Cardiac septum (tissue), 1 donor: ENCODE data around the gene VEGFA. TPM values are rescaled to one million over a fixed set of nuclear protein-coding genes. Genes with fewer than 3 reads are reported as not detected.

Experiments
- DNase-seq: peaks from one replicate; pipeline ENCODE4 v3.0.0-alpha.2; 2020; ENCODE audit warnings: low spot score
- intact Hi-C: fragments of 100-400 bp; cut with DNase I; formaldehyde crosslinking; loops from one replicate; pipeline ENCODE4 v1.14.0; 2022
- total RNA-seq: library from RNA; stranded (reverse); fragmentation: NEBNext Ultra II Directional; extraction: Animal tissue kit (Norgen Biotek cat#: 25700); gene quantifications from one replicate; pipeline ENCODE4 v1.2.1, GENCODE V29; 2021
- donor health status: DM: no; HTN: no; CAD: no.

The VEGFA gene
- total RNA-seq, 1 donor from 2014 or later = 233 TPM

- intact Hi-C loops = no loop called here
- DNase-seq = no peak
These were observed 59.5 kb downstream of the VEGFA start for GRCh38 chr6:43829470-43829869.

- DNase-seq = no peak
- intact Hi-C loops = no loop called here
These were observed 60.8 kb downstream of the VEGFA start for GRCh38 chr6:43830775-43831174.

- intact Hi-C loops = no loop called here
These were observed 61.2 kb downstream of the VEGFA start for GRCh38 chr6:43831191-43831590.

GRCh38 chr6:43833223-43833995, 63.4 kb downstream of the VEGFA start:
- intact Hi-C loops = no loop called here

More at GRCh38 chr6:43831191-43831590, 61.2 kb downstream of the VEGFA start:
- no peak for DNase-seq

GRCh38 chr6:43833996-43834390, 64.0 kb downstream of the VEGFA start:
- intact Hi-C loops = no loop called here
- DNase-seq = no peak

More at GRCh38 chr6:43833223-43833995, 63.4 kb downstream of the VEGFA start:
- DNase-seq = no peak

GRCh38 chr6:43834528-43835155, 64.6 kb downstream of the VEGFA start:
- DNase-seq = no peak
- intact Hi-C loops = no loop called here

GRCh38 chr6:43835872-43836419, 65.9 kb downstream of the VEGFA start:
- intact Hi-C loops = no loop called here
- no peak for DNase-seq

Other genes with a start within 250 kb of the VEGFA start
- 20.3 TPM for gene XPO5, start 194.2 kb upstream of the VEGFA start, total RNA-seq
- gene POLH, start 194.0 kb upstream of the VEGFA start, total RNA-seq = 9.8 TPM
- 27.9 TPM for gene GTPBP2, start 140.9 kb upstream of the VEGFA start, total RNA-seq
- 25.5 TPM for gene MAD2L1BP, start 134.4 kb upstream of the VEGFA start, total RNA-seq
- gene RSPH9, start 125.2 kb upstream of the VEGFA start, total RNA-seq = 0.24 TPM
- gene MRPS18A, start 82.4 kb upstream of the VEGFA start, total RNA-seq = 38.4 TPM